GM12875 (cell line): ENCODE results near the gene WAPL.

Source experiments
- H3K4me3 ChIP-seq: one replicate; pipeline ENCODE4 v1.5.1; 2011; ENCODE audit warnings: low read depth, low read length, control low read depth
- CTCF ChIP-seq: IDR thresholded peaks from 2 replicates; pipeline ENCODE4 v1.5.1; 2011; ENCODE audit warnings: low read depth, mild to moderate bottlenecking, control low read depth, inconsistent platforms, low read length, moderate library complexity, borderline replicate concordance; ENCODE audit not compliant: insufficient read depth

WAPL gene

DNA sequence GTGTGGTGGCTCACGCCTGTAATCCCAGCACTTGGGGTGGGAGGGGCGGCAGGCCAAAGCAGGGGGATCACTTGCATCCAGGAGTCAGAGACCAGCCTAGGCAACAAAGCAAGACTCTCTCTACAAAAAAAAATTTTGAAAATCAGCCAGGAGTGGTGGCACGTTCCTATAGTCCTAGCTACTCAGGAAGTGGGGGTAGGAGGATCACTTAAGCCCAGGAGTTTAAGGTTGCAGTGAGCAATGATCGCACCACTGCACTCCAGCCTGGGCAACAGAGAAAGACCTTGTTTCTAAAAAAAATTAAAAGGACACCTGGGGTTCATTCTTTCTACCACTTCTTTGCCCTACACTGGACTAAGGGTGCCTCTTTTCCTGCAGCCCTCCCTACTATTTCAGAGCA, 15.1 kb downstream of the WAPL start:
- TF ChIP-seq CTCF, result no peak
- H3K4me3 ChIP-seq, result no peak overlapping the region

DNA sequence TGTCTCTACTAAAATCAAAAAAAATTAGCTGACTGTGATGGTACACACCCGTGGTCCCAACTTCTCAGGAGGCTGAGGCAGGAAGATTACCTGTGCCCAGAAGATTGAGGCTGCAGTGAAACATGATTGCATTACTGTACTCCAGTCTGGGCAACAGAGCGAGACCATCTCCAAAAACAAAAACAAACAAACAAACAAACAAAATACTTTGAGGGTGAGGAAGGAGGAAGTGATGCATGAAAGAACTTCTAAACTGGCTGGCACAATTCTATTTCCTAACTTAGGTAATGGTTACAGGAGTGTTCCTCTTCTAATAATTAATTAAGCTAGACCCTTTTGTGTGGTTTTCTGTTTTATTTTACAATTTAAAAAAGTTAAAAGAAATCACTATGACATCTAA, 15.5 kb downstream of the WAPL start:
- H3K4me3 ChIP-seq, result no peak overlapping the region
- TF ChIP-seq CTCF, result no peak

GRCh38 chr10:86504510-86504909, 17.1 kb downstream of the WAPL start:
- no peak overlapping the region for H3K4me3 ChIP-seq
- TF ChIP-seq CTCF, result no peak

DNA sequence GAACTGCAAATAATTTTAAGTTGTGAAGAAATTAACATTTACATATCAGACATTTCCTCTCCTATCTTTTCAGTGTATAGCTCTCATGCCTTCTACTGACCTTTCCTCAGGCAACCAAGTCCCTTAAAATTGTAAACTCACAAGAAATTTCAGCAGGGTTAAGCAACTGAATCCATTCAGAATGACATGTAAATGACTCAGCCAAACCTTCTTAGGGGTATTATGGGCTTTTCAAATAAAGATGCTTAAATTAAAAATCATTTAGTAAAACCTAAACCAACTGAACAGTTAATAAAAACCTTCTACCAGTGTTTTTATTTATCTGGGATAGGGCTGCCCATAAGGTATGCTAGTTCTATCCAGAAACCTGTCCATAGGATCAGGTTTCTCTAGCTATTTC, 20.7 kb downstream of the WAPL start:
- H3K4me3 ChIP-seq, result no peak overlapping the region
- no peak for TF ChIP-seq CTCF

DNA sequence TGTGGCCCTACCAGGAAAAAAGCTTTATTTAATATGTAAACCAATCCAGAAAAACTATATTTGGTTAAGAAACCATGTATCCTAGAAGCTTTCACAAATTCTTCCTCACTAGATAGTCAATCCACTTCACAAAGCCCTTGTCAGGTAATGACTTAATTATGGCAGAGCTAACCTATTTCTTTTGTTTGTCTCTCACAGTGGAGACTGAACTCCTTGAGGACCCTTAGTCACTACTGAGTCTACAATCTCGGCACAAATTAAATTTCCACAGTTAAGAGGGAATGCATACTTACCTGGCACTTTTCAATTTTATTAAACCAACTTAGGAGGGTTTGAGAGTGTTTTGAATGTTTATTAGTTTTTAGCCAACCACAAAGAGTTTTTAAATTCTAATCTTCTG, 23.0 kb downstream of the WAPL start:
- H3K4me3 ChIP-seq, result no peak overlapping the region
- TF ChIP-seq CTCF, result no peak

DNA sequence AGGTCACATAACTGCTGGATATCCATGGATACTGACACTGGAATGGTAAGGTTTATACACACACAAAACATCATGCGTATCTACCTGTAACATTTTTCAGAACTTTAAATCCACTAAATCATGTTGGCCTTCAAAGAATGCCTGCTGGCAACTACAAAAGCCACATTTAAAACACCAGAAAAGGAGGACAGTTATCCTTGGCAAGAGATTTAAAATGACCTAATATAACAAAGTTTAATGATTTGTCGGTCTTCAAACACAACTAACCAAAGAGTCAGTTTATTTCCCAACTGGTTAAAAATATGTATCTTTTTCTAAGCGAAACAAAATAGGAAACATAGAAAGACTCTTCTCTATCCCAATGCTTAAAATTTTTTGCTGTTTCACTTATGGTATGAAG, 24.0 kb downstream of the WAPL start:
- TF ChIP-seq CTCF, result no peak
- no peak overlapping the region for H3K4me3 ChIP-seq

GRCh38 chr10:86489960-86490612, 31.5 kb downstream of the WAPL start:
- TF ChIP-seq CTCF, result no peak
- no peak overlapping the region for H3K4me3 ChIP-seq
